WI38 (cell line): ENCODE data around the gene SLC41A3.
"Not testable (repeated sequence)": the region's sequence is repeated elsewhere in the genome, so short reads cannot be mapped to it uniquely, and the experiment has no call there.

Source experiments
- H3K4me3 ChIP-seq: 2 replicates; pipeline ENCODE4 v1.5.1; 2011; ENCODE audit warnings: low read depth, mild to moderate bottlenecking, control low read depth, low read length
- TF ChIP-seq, protein P1 (sequence below): IDR thresholded peaks from 2 replicates; pipeline ENCODE4 v1.5.1; 2012; ENCODE audit warnings: low read depth, mild to moderate bottlenecking, control low read depth, low read length

The SLC41A3 gene

DNA sequence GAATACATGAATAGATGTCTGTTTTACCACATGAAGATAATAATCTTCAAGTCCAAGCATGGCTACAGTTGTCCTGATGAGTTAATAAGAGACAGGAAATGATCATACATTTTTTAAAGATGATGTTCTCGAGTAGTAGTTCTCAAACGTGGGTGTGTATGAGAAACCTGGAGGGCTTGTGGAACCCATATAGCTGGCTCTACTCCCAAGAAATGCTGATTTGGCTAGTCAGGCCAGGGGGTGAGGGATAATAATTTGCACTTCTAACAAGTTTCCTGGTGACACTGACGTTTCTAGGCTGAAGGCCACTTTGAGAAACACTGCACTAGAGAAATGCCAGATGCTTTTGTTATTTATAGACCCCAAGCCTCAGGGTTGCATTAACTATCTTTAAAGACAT lies 78.0 kb downstream of the SLC41A3 start:
- TF ChIP-seq, protein P1, sequence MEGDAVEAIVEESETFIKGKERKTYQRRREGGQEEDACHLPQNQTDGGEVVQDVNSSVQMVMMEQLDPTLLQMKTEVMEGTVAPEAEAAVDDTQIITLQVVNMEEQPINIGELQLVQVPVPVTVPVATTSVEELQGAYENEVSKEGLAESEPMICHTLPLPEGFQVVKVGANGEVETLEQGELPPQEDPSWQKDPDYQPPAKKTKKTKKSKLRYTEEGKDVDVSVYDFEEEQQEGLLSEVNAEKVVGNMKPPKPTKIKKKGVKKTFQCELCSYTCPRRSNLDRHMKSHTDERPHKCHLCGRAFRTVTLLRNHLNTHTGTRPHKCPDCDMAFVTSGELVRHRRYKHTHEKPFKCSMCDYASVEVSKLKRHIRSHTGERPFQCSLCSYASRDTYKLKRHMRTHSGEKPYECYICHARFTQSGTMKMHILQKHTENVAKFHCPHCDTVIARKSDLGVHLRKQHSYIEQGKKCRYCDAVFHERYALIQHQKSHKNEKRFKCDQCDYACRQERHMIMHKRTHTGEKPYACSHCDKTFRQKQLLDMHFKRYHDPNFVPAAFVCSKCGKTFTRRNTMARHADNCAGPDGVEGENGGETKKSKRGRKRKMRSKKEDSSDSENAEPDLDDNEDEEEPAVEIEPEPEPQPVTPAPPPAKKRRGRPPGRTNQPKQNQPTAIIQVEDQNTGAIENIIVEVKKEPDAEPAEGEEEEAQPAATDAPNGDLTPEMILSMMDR = no peak
- H3K4me3 ChIP-seq = no peak overlapping the region

DNA sequence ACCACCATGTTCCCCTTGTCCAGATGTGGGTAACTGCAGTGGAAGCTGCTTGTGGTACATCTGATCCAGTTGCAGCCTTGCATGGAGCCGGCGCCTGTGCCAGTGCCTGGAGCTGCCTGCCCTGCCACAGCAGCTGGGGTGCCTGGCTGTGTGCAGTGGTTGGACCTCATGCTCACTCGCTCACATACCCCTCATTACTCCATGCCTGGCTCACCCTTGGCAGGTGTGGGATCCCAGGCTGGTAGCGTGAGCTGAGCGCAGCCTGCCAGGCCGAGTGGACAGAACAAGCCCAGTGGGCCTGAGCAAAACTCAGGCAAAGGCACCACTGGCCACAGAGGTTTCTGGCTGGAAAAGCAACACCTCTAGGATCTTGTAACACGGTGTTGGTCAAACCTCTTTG lies 79.2 kb downstream of the SLC41A3 start:
- TF ChIP-seq, protein P1 = no peak
- no peak overlapping the region for H3K4me3 ChIP-seq

DNA sequence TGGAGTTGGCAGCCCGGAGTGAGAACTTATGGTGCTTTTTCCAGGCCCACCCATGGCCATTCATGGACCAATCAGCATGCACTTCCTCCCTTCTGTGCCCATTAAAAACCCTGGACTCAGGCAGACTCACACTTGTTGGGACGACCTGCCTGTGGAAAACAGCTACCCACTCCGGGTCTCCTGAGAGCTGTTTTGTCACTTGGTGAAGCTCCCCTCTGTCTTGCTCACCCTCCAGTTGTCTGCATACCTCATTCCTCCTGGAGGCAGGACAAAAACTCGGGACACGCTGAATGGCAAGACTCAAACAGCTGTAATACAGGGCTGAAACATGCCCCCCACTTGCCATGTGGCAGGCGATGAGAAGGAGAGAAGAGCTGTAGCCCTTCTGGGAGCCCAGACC lies 79.7 kb downstream of the SLC41A3 start:
- H3K4me3 ChIP-seq = no peak overlapping the region
- TF ChIP-seq, protein P1 = no peak

DNA sequence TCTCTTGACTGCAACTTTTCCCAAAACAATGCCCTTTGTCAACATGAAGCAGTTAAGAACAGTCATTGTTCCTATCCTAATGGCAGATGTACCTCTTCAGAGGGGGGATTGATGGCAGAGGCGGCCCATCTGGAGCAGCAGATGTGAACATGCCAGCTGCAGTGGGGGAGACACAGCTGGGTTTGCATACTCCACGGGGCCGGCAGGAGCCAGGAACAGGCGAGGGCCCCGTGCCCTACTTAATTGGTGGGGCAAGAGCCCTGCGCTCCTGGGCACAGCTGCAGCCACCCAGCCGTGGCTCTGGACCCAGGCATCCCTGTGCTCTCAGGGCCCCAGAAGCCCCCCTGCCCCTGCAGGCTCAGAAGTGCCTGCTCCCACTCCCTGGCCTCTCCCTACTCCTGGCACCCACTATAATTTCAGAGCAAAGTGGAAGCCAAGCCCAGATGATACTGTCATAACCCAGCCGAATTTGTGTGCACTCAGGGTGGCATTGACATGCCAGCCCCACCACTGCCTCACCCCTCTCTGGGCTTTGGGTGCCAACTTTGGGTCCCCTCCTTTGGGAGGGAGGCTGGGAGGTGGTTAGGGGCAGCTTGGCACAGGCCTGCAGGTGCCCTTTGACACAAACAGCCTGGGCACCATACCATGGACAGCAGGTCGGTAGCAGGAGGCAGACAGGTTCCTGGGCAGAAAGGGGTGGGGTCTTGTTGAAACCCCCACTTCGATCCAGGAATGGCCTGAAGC lies 80.3 kb downstream of the SLC41A3 start:
- TF ChIP-seq, protein P1 = no peak

DNA sequence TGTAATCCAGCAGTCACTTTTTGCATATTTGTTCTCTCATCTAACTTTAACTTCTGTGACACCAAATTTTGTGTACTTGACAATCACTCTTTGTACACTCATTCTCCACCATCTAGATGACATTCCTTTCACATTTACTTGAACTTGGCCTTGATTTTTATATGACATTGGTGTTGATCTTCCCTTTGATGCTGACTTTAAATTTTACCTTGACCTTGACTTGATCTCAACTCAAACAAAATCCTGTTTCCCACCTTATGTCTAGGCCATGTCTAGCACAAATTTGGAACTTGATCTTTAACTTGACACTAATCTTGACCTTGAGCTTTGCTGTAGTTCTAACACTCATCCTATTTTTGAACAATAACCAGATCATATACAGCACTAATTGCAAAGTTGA lies 81.7 kb downstream of the SLC41A3 start:
- H3K4me3 ChIP-seq = no peak overlapping the region
- TF ChIP-seq, protein P1 = no peak

More for the DNA sequence above, 80.3 kb downstream of the SLC41A3 start:
- no peak overlapping the region for H3K4me3 ChIP-seq

DNA sequence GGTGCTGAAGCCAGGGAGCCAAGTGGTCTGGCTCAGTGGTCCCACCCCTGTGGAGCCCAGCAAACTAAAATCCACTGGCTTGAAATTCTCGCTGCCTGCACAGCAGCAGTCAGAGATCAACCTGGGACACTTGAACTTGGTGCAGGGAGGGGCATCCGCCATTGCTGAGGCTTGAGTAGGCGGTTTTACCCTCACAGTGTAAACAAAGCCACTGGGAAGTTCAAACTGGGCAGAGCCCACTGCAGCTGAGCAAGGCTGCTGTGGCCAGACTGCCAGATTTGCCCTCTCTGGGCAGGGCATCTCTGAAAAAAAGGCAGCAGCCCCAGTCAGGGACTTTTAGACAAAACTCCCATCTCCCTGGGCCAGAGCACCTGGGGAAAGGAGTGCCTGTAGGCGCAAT lies 87.2 kb downstream of the SLC41A3 start:
- H3K4me3 ChIP-seq = not testable (repeated sequence)

DNA sequence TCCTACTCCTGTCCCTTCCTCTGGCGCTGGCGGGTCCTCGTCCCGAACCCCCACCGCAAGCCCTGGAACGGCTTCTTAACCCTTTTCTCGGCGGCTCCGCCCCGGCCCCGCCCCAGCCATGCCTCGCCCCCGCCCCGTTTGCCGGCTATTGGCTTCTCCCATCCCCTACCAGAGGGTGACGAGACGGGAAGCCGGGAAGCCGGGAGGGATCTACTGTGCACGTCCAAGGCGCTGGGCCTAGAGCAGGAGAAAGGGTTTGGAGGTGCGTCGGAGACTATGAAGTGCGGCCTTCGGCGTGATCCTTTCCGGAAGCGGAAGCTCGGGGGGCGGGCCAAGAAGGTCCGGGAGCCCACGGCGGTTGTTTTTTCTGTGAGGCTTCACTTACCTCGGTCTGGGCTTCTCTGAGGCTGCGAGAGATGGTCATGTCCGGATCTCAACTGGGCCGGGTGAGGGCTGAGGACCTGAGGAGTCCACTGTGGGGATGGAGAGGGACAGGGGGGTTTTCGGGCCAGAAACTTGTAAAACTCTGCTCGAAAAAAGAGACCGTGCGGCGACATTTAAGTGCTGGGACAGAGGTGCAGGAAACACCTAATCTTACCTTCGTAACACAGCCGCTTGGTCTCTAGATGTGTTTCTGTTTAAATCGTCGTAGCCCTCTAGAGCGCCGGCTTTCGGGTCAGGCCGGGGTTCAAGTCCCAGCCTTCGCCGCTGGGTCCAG lies 93.5 kb downstream of the SLC41A3 start:
- peak overlapping the region; percentile 86 for H3K4me3 ChIP-seq
- TF ChIP-seq, protein P1 = no peak

DNA sequence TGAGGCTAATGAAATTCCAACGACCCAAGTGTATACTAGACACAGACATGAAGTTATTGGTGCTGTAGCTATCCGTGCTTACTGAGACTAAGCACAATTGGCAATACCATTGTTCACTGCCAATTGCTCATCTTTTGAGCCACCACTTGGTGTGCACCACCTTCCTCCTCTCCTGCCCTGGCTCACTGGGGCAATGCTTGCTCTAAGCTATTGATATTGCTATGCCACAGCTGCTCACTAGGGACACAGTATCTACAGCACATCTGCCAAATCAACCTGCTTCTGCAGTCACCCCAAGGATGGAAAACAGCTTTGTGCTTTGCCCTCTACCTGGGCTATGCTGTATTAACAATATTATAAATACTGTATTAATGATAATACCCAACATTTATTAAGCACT lies 99.0 kb downstream of the SLC41A3 start:
- H3K4me3 ChIP-seq = not testable (repeated sequence)

DNA sequence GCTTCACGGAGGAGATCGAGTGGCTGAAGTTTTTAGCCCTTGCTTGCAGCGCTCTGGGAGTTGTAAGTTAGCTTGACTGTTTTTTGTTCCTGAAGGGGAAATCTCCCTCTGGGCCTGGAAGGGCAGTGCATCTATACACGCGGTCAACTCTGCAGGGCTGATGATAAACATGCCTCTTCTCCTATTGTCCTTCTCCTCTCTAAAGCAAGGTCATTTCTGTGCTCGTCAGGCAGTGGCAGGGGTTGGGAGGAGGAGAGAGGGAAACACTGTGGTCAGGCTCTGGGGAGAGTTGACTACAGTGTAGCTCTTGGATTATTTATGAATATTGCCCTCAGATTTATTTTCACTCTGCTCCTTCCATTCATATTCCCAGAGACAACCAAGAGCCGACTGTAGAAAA lies 106.8 kb downstream of the SLC41A3 start:
- not testable (repeated sequence) for H3K4me3 ChIP-seq

DNA sequence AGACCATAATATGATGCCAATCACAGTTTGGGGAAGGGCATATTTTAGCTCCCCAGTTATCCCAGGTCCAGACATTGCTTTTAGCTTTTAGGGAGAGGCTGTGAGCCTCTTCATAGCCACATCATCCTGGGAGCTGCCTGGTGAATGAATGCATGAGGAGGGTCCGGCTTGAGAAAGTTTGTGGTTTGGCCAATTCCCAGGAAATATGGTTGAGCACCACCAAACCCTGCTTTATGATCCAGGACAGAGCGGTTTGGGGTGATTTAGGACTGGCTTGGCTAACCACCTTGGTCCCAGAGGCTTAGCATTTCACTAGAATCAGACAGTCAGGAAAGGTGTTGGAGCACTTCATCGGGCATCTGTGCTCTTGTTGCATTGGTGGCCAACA lies 107.9 kb downstream of the SLC41A3 start:
- not testable (repeated sequence) for H3K4me3 ChIP-seq

DNA sequence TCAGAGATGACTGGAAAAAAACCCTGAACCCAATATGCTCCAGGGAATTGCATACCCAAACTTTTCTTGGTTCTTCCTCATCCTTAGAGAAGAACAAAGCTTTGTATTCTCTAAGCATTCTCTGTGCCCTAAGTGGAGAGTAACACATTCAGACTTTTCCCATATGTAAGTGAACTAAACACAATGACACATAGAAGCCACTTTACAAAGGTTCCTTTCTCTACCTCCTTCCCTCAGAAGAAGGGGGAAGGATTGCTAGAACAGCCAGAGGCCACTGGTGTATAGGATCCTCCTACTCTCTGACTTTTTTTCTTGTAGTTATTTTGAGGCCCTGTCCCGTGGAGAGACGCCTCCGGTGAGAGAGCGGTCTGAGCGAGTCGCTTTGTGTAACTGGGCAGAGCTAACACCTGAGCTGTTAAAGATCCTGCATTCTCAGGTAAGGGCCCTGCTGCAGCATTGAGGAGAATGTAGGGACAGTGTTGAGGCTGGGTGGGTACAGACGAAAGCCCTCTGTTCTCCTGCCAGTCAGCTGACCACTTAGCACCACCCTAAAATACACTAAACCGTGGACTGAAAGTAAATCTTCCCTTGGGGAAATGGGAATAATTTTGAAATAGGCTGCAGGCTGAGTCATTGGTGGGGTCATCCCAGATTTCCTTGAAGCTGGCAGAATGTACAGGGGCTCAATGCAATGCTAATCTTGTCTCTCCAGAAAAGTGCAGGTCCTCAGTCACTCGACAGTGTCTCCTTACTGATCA lies 108.5 kb downstream of the SLC41A3 start:
- H3K4me3 ChIP-seq = not testable (repeated sequence)
